HepG2 (cell line): Measurements from ENCODE around the gene IL1R1. TPM values are rescaled to one million over a fixed set of nuclear protein-coding genes. Genes with fewer than 3 reads are reported as not detected.

ENCODE experiments used
- AKAP8 ChIP-seq: sonication (generic); formaldehyde crosslinking; IDR thresholded peaks from 2 replicates; pipeline ENCODE4 v1.5.1; 2020; ENCODE audit warnings: mild to moderate bottlenecking, missing genetic modification reagents
- BRCA1 ChIP-seq: sonication (generic); formaldehyde crosslinking; IDR thresholded peaks from 2 replicates; pipeline ENCODE4 v1.4.0; 2020; ENCODE audit warnings: missing genetic modification reagents
- CREB1 ChIP-seq, 2 experiments: fragments of 450-650 bp in 1 of 2; IDR thresholded peaks; 2 replicates each; pipeline ENCODE4 v1.6.1; 2016 to 2017; ENCODE audit warnings: control low read depth in 1 of 2, mild to moderate bottlenecking in 1 of 2, missing compliant biosample characterization in 1 of 2, missing genetic modification characterization in 1 of 2
- HDAC2 ChIP-seq: sonication (generic); formaldehyde crosslinking; IDR thresholded peaks from 2 replicates; pipeline ENCODE4 v1.4.0; 2020; ENCODE audit warnings: missing genetic modification reagents
- MIER3 ChIP-seq: IDR thresholded peaks from 2 replicates; pipeline ENCODE4 v1.6.1; 2016; ENCODE audit warnings: missing compliant biosample characterization, borderline replicate concordance
- YY1 ChIP-seq: IDR thresholded peaks from 2 replicates; pipeline ENCODE4 v1.6.1; 2011; ENCODE audit warnings: low read length, low read depth, moderate library complexity, mild to moderate bottlenecking; ENCODE audit not compliant: insufficient read depth, insufficient replicate concordance
- ZNF205 ChIP-seq: IDR thresholded peaks from 2 replicates; pipeline ENCODE4 v1.6.1; 2018; ENCODE audit warnings: missing biosample characterization, missing genetic modification reagents
- ZNF512 ChIP-seq: sonication (generic); formaldehyde crosslinking; IDR thresholded peaks from 2 replicates; pipeline ENCODE4 v1.4.0; 2020; ENCODE audit warnings: mild to moderate bottlenecking, missing genetic modification reagents
- ZNF589 ChIP-seq: sonication (generic); formaldehyde crosslinking; conservative IDR thresholded peaks from 2 replicates; pipeline ENCODE4 v1.8.0; 2022; ENCODE audit warnings: mild to moderate bottlenecking, moderate library complexity, missing genetic modification reagents
- ZSCAN9 ChIP-seq: IDR thresholded peaks from 2 replicates; pipeline ENCODE4 v1.6.1; 2016; ENCODE audit warnings: borderline replicate concordance
- polyA plus RNA-seq, 8 experiments: library from polyadenylated mRNA; depleted of rRNA in 3 of 8; stranded (reverse) in 7 of 8; unstranded in 1 of 8; fragments of >200 nt; fragmentation: Illumina TruSeq in 4 of 8; extraction: Trizol in 4 of 8; gene quantifications; 2 replicates each; pipeline versions ENCODE4 v1.2.1 to v1.2.3, GENCODE V29; 2011 to 2016; ENCODE audit warnings: low read depth in 4 of 8, missing spikeins in 1 of 8, mixed read lengths in 1 of 8; ENCODE audit not compliant: insufficient read depth in 1 of 8
- total RNA-seq, 5 experiments: library from RNA; depleted of rRNA; stranded (reverse); fragments of >200 nt; fragmentation: Illumina TruSeq; extraction: Trizol; gene quantifications; 2 replicates each; pipeline ENCODE4 v1.2.3, GENCODE V29; 2016; ENCODE audit warnings: low read depth in 1 of 5
- TF ChIP-seq, protein P1 (sequence below): sonication (generic); formaldehyde crosslinking; IDR thresholded peaks from 2 replicates; pipeline ENCODE4 v1.4.0; 2020; ENCODE audit warnings: mild to moderate bottlenecking, missing genetic modification reagents, borderline replicate concordance
- TF ChIP-seq, protein P2 (sequence below), 2 experiments: fragments of 450-650 bp in 1 of 2; sonication (generic) in 1 of 2; formaldehyde crosslinking; IDR thresholded peaks; 2 replicates each; pipeline versions ENCODE4 v1.5.0 to v1.8.0; 2020 to 2022; ENCODE audit warnings: mild to moderate bottlenecking in 1 of 2, missing genetic modification reagents in 1 of 2
- TF ChIP-seq, protein P3 (sequence below): sonication (generic); formaldehyde crosslinking; IDR thresholded peaks from 2 replicates; pipeline ENCODE4 v1.5.0; 2020; ENCODE audit warnings: mild to moderate bottlenecking, missing genetic modification reagents, moderate library complexity
- TF ChIP-seq, protein P4 (sequence below): conservative IDR thresholded peaks from 2 replicates; pipeline ENCODE4 v1.6.1; 2018; ENCODE audit warnings: missing genetic modification reagents
- TF ChIP-seq, protein P5 (sequence below): sonication (generic); formaldehyde crosslinking; IDR thresholded peaks from 2 replicates; pipeline ENCODE4 v1.9.0; 2021; ENCODE audit warnings: missing genetic modification reagents, borderline replicate concordance

The IL1R1 gene
- total and polyA plus RNA-seq, 2 of the 13 experiments (the other 11 are each of a cell fraction or from before 2014, with no cell fraction given) = 38.0 to 93.1 TPM

- TF ChIP-seq, protein P1, sequence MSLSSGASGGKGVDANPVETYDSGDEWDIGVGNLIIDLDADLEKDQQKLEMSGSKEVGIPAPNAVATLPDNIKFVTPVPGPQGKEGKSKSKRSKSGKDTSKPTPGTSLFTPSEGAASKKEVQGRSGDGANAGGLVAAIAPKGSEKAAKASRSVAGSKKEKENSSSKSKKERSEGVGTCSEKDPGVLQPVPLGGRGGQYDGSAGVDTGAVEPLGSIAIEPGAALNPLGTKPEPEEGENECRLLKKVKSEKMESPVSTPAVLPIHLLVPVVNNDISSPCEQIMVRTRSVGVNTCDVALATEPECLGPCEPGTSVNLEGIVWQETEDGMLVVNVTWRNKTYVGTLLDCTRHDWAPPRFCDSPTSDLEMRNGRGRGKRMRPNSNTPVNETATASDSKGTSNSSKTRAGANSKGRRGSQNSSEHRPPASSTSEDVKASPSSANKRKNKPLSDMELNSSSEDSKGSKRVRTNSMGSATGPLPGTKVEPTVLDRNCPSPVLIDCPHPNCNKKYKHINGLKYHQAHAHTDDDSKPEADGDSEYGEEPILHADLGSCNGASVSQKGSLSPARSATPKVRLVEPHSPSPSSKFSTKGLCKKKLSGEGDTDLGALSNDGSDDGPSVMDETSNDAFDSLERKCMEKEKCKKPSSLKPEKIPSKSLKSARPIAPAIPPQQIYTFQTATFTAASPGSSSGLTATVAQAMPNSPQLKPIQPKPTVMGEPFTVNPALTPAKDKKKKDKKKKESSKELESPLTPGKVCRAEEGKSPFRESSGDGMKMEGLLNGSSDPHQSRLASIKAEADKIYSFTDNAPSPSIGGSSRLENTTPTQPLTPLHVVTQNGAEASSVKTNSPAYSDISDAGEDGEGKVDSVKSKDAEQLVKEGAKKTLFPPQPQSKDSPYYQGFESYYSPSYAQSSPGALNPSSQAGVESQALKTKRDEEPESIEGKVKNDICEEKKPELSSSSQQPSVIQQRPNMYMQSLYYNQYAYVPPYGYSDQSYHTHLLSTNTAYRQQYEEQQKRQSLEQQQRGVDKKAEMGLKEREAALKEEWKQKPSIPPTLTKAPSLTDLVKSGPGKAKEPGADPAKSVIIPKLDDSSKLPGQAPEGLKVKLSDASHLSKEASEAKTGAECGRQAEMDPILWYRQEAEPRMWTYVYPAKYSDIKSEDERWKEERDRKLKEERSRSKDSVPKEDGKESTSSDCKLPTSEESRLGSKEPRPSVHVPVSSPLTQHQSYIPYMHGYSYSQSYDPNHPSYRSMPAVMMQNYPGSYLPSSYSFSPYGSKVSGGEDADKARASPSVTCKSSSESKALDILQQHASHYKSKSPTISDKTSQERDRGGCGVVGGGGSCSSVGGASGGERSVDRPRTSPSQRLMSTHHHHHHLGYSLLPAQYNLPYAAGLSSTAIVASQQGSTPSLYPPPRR = peak; percentile 31; the same call in 1 of the 2 replicates
- TF ChIP-seq, protein P2, sequence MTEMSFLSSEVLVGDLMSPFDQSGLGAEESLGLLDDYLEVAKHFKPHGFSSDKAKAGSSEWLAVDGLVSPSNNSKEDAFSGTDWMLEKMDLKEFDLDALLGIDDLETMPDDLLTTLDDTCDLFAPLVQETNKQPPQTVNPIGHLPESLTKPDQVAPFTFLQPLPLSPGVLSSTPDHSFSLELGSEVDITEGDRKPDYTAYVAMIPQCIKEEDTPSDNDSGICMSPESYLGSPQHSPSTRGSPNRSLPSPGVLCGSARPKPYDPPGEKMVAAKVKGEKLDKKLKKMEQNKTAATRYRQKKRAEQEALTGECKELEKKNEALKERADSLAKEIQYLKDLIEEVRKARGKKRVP (CRISPR knock-in tag; IDR thresholded peaks at IDR 0.05) = no peak
- peak; percentile 88 for TF ChIP-seq CREB1 (IDR thresholded peaks at IDR 0.05)
- TF ChIP-seq CREB1 (CRISPR knock-in tag; IDR thresholded peaks at IDR 0.05) = no peak; the same call in 1 of the 2 replicates
- TF ChIP-seq ZSCAN9 = no peak
- no peak for TF ChIP-seq YY1
- no peak for TF ChIP-seq ZNF589 (CRISPR knock-in tag)
- TF ChIP-seq, protein P3, sequence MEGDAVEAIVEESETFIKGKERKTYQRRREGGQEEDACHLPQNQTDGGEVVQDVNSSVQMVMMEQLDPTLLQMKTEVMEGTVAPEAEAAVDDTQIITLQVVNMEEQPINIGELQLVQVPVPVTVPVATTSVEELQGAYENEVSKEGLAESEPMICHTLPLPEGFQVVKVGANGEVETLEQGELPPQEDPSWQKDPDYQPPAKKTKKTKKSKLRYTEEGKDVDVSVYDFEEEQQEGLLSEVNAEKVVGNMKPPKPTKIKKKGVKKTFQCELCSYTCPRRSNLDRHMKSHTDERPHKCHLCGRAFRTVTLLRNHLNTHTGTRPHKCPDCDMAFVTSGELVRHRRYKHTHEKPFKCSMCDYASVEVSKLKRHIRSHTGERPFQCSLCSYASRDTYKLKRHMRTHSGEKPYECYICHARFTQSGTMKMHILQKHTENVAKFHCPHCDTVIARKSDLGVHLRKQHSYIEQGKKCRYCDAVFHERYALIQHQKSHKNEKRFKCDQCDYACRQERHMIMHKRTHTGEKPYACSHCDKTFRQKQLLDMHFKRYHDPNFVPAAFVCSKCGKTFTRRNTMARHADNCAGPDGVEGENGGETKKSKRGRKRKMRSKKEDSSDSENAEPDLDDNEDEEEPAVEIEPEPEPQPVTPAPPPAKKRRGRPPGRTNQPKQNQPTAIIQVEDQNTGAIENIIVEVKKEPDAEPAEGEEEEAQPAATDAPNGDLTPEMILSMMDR (CRISPR knock-in tag) = no peak
- TF ChIP-seq BRCA1 (CRISPR knock-in tag) = no peak
- TF ChIP-seq MIER3 (CRISPR knock-in tag) = peak; percentile 20; the same call in 1 of the 2 replicates
- 0 out of 2 replicates have a peak, but pooled peaks have one; percentile 34 for TF ChIP-seq ZNF205 (CRISPR knock-in tag)
- TF ChIP-seq ZNF512 (CRISPR knock-in tag) = 0 out of 2 replicates have a peak, but pooled peaks have one; percentile 28
- TF ChIP-seq HDAC2 = no peak
- TF ChIP-seq AKAP8 = no peak
- TF ChIP-seq, protein P4, sequence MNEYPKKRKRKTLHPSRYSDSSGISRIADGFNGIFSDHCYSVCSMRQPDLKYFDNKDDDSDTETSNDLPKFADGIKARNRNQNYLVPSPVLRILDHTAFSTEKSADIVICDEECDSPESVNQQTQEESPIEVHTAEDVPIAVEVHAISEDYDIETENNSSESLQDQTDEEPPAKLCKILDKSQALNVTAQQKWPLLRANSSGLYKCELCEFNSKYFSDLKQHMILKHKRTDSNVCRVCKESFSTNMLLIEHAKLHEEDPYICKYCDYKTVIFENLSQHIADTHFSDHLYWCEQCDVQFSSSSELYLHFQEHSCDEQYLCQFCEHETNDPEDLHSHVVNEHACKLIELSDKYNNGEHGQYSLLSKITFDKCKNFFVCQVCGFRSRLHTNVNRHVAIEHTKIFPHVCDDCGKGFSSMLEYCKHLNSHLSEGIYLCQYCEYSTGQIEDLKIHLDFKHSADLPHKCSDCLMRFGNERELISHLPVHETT (CRISPR knock-in tag) = no peak
- TF ChIP-seq, protein P5, sequence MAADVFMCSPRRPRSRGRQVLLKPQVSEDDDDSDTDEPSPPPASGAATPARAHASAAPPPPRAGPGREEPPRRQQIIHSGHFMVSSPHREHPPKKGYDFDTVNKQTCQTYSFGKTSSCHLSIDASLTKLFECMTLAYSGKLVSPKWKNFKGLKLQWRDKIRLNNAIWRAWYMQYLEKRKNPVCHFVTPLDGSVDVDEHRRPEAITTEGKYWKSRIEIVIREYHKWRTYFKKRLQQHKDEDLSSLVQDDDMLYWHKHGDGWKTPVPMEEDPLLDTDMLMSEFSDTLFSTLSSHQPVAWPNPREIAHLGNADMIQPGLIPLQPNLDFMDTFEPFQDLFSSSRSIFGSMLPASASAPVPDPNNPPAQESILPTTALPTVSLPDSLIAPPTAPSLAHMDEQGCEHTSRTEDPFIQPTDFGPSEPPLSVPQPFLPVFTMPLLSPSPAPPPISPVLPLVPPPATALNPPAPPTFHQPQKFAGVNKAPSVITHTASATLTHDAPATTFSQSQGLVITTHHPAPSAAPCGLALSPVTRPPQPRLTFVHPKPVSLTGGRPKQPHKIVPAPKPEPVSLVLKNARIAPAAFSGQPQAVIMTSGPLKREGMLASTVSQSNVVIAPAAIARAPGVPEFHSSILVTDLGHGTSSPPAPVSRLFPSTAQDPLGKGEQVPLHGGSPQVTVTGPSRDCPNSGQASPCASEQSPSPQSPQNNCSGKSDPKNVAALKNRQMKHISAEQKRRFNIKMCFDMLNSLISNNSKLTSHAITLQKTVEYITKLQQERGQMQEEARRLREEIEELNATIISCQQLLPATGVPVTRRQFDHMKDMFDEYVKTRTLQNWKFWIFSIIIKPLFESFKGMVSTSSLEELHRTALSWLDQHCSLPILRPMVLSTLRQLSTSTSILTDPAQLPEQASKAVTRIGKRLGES = no peak
These were observed 36.4 kb upstream of the IL1R1 start (continued) for GRCh38 chr2:102106133-102106556.
